Astrocyte (in vitro differentiated cells and primary cell): Measurements from ENCODE around the gene PPP4C. TPM values are rescaled to one million over a fixed set of nuclear protein-coding genes. Genes with fewer than 3 reads are reported as not detected.

ENCODE experiments used
- DNase-seq: peaks from one replicate; pipeline ENCODE4 v3.0.0-alpha.2; 2010; ENCODE audit warnings: low read depth
- FAIRE-seq: peaks from 2 replicates; lab custom pipeline; 2011; peaks lifted over from hg19 to GRCh38; lab: Jason Lieb, UNC
- H2AFZ ChIP-seq: 2 replicates; pipeline ENCODE4 v1.6.0; 2012; ENCODE audit warnings: low read depth, low read length, inconsistent platforms
- H3K27ac ChIP-seq: 2 replicates; pipeline ENCODE4 v1.5.1; 2011; ENCODE audit warnings: low read depth, low read length, inconsistent platforms
- H3K27me3 ChIP-seq: 2 replicates; pipeline ENCODE4 v1.6.0; 2011; ENCODE audit warnings: low read length, inconsistent platforms; ENCODE audit not compliant: insufficient read depth
- H3K36me3 ChIP-seq: 2 replicates; pipeline ENCODE4 v1.5.1; 2011; ENCODE audit warnings: low read length, inconsistent platforms; ENCODE audit not compliant: insufficient read depth
- H3K4me1 ChIP-seq: 2 replicates; pipeline ENCODE4 v1.5.1; 2011; ENCODE audit warnings: low read length, inconsistent platforms; ENCODE audit not compliant: insufficient read depth
- H3K4me2 ChIP-seq: 2 replicates; pipeline ENCODE4 v1.6.0; 2012; ENCODE audit warnings: low read length, inconsistent platforms
- H3K4me3 ChIP-seq: 2 replicates; pipeline ENCODE4 v1.5.1; 2011; ENCODE audit warnings: low read depth, mild to moderate bottlenecking, low read length, inconsistent platforms; ENCODE audit not compliant: insufficient read depth
- H3K79me2 ChIP-seq: 2 replicates; pipeline ENCODE4 v1.6.0; 2012; ENCODE audit warnings: mild to moderate bottlenecking, low read length, inconsistent platforms; ENCODE audit not compliant: insufficient read depth
- H3K9ac ChIP-seq: 2 replicates; pipeline ENCODE4 v1.6.0; 2012; ENCODE audit warnings: mild to moderate bottlenecking, low read length, inconsistent platforms
- H3K9me3 ChIP-seq: 2 replicates; pipeline ENCODE4 v1.5.1; 2012; ENCODE audit warnings: low read depth, mild to moderate bottlenecking, low read length, inconsistent platforms; ENCODE audit not compliant: insufficient read depth
- H4K20me1 ChIP-seq: 2 replicates; pipeline ENCODE4 v1.6.0; 2012; ENCODE audit warnings: low read length, inconsistent platforms; ENCODE audit not compliant: insufficient read depth
- H3K27ac Mint-ChIP-seq: one replicate; pipeline ENCODE4 v1.8.0; 2021; ENCODE audit warnings: mild to moderate bottlenecking, mixed read lengths; ENCODE audit not compliant: unreplicated experiment
- H3K27me3 Mint-ChIP-seq: one replicate; pipeline ENCODE4 v1.8.0; 2021; ENCODE audit warnings: low read depth, mixed read lengths; ENCODE audit not compliant: unreplicated experiment
- H3K36me3 Mint-ChIP-seq: one replicate; pipeline ENCODE4 v1.8.0; 2021; ENCODE audit warnings: low read depth, mixed read lengths; ENCODE audit not compliant: unreplicated experiment
- H3K4me1 Mint-ChIP-seq: one replicate; pipeline ENCODE4 v1.8.0; 2021; ENCODE audit warnings: low read depth, mixed read lengths; ENCODE audit not compliant: unreplicated experiment
- H3K4me3 Mint-ChIP-seq: one replicate; pipeline ENCODE4 v1.8.0; 2021; ENCODE audit warnings: mild to moderate bottlenecking, moderate library complexity, mixed read lengths; ENCODE audit not compliant: unreplicated experiment
- H3K9me3 Mint-ChIP-seq: one replicate; pipeline ENCODE4 v1.8.0; 2021; ENCODE audit warnings: mild to moderate bottlenecking, mixed read lengths; ENCODE audit not compliant: unreplicated experiment
- CTCF ChIP-seq: IDR thresholded peaks from 2 replicates; pipeline ENCODE4 v1.5.1; 2011; ENCODE audit warnings: low read depth, mild to moderate bottlenecking, inconsistent platforms, low read length, moderate library complexity; ENCODE audit not compliant: insufficient read depth
- EZH2 ChIP-seq: IDR thresholded peaks from 2 replicates; pipeline ENCODE4 v1.6.1; 2012; ENCODE audit warnings: mild to moderate bottlenecking, low read length, inconsistent platforms; ENCODE audit not compliant: insufficient read depth
- total RNA-seq: library from RNA; stranded (reverse); gene quantifications from 2 replicates; pipeline ENCODE4 v1.2.1, GENCODE V29; 2021

Gene PPP4C
- total RNA-seq, 1 donor from 2014 or later = 140 TPM

GRCh38 chr16:30077656-30078055, 1.9 kb downstream of the PPP4C start:
- peaks cover 19% of the 10 kb centered on the region for H3K36me3 ChIP-seq
- H3K79me2 ChIP-seq = peaks cover 64% of the 10 kb centered on the region
- Mint-ChIP-seq H3K27ac (peak overlapping the region; percentile 90), H3K9me3 (no peaks in the 10 kb centered on the region), H3K4me3 (peak overlapping the region; percentile 96), H3K27me3 (no peaks in the 10 kb centered on the region), H3K36me3 (peaks cover 17% of the 10 kb centered on the region), H3K4me1 (peaks cover 24% of the 10 kb centered on the region)
- H3K4me2 ChIP-seq = peak overlapping the region; percentile 96
- H2AFZ ChIP-seq = no peak overlapping the region
- no peaks in the 10 kb centered on the region for H3K9me3 ChIP-seq
- H3K4me1 ChIP-seq = peaks cover 26% of the 10 kb centered on the region
- no peak for DNase-seq
- peak overlapping the region; percentile 81 for H3K27ac ChIP-seq
- peaks cover 59% of the 10 kb centered on the region for H4K20me1 ChIP-seq
- H3K4me3 ChIP-seq = peak overlapping the region; percentile 97
- no peaks in the 10 kb centered on the region for H3K27me3 ChIP-seq
- H3K9ac ChIP-seq = peak overlapping the region; percentile 96
- no peak for TF ChIP-seq EZH2
- no peak for TF ChIP-seq CTCF
- FAIRE-seq = no peak

- Histone ChIP-seq H3K36me3 (peaks cover 20% of the 10 kb centered on the region), H3K79me2 (peaks cover 71% of the 10 kb centered on the region), H2AFZ (no peak overlapping the region), H3K9ac (peak overlapping the region; percentile 96), H3K9me3 (no peaks in the 10 kb centered on the region), H3K27me3 (no peaks in the 10 kb centered on the region), H3K4me2 (no peak overlapping the region), H4K20me1 (peaks cover 69% of the 10 kb centered on the region), H3K4me3 (no peak overlapping the region), H3K4me1 (peaks cover 26% of the 10 kb centered on the region), H3K27ac (no peak overlapping the region)
- H3K36me3 Mint-ChIP-seq = peaks cover 24% of the 10 kb centered on the region
- H3K9me3 Mint-ChIP-seq = no peaks in the 10 kb centered on the region
- FAIRE-seq = no peak
- DNase-seq = no peak
- no peak overlapping the region for H3K4me3 Mint-ChIP-seq
- TF ChIP-seq CTCF (no peak), EZH2 (no peak)
- H3K27me3 Mint-ChIP-seq = no peaks in the 10 kb centered on the region
- H3K4me1 Mint-ChIP-seq = peaks cover 24% of the 10 kb centered on the region
- H3K27ac Mint-ChIP-seq = no peak overlapping the region
Observed at GRCh38 chr16:30078744-30079143, 3.0 kb downstream of the PPP4C start.

GRCh38 chr16:30079480-30079879, 3.7 kb downstream of the PPP4C start:
- TF ChIP-seq CTCF (no peak), EZH2 (no peak)
- no peak for FAIRE-seq
- Histone ChIP-seq H3K27ac (no peak overlapping the region), H3K9ac (no peak overlapping the region), H3K4me2 (no peak overlapping the region), H3K27me3 (no peaks in the 10 kb centered on the region), H3K4me3 (no peak overlapping the region), H3K36me3 (peaks cover 22% of the 10 kb centered on the region), H3K4me1 (peaks cover 26% of the 10 kb centered on the region), H3K9me3 (no peaks in the 10 kb centered on the region), H2AFZ (no peak overlapping the region), H3K79me2 (peaks cover 71% of the 10 kb centered on the region), H4K20me1 (peaks cover 73% of the 10 kb centered on the region)
- H3K27me3 Mint-ChIP-seq = no peaks in the 10 kb centered on the region
- peaks cover 24% of the 10 kb centered on the region for H3K4me1 Mint-ChIP-seq
- peak overlapping the region; percentile 29 for H3K4me3 Mint-ChIP-seq
- peaks cover 29% of the 10 kb centered on the region for H3K36me3 Mint-ChIP-seq
- no peak for DNase-seq
- H3K27ac Mint-ChIP-seq = no peak overlapping the region
- H3K9me3 Mint-ChIP-seq = no peaks in the 10 kb centered on the region
